Measurements from ENCODE around the gene RNF14. TPM values are rescaled to one million over a fixed set of nuclear protein-coding genes. Genes with fewer than 3 reads are reported as not detected.
A peak's percentile ranks its signal among the peaks of the same experiment; 100 is the strongest.

Gene RNF14
- total and polyA plus RNA-seq, 9 of the 15 experiments (the other 6 are each of a cell fraction or from before 2014, with no cell fraction given) = 36.3 to 140 (median 75.1) TPM

- TF ChIP-seq, protein P1, sequence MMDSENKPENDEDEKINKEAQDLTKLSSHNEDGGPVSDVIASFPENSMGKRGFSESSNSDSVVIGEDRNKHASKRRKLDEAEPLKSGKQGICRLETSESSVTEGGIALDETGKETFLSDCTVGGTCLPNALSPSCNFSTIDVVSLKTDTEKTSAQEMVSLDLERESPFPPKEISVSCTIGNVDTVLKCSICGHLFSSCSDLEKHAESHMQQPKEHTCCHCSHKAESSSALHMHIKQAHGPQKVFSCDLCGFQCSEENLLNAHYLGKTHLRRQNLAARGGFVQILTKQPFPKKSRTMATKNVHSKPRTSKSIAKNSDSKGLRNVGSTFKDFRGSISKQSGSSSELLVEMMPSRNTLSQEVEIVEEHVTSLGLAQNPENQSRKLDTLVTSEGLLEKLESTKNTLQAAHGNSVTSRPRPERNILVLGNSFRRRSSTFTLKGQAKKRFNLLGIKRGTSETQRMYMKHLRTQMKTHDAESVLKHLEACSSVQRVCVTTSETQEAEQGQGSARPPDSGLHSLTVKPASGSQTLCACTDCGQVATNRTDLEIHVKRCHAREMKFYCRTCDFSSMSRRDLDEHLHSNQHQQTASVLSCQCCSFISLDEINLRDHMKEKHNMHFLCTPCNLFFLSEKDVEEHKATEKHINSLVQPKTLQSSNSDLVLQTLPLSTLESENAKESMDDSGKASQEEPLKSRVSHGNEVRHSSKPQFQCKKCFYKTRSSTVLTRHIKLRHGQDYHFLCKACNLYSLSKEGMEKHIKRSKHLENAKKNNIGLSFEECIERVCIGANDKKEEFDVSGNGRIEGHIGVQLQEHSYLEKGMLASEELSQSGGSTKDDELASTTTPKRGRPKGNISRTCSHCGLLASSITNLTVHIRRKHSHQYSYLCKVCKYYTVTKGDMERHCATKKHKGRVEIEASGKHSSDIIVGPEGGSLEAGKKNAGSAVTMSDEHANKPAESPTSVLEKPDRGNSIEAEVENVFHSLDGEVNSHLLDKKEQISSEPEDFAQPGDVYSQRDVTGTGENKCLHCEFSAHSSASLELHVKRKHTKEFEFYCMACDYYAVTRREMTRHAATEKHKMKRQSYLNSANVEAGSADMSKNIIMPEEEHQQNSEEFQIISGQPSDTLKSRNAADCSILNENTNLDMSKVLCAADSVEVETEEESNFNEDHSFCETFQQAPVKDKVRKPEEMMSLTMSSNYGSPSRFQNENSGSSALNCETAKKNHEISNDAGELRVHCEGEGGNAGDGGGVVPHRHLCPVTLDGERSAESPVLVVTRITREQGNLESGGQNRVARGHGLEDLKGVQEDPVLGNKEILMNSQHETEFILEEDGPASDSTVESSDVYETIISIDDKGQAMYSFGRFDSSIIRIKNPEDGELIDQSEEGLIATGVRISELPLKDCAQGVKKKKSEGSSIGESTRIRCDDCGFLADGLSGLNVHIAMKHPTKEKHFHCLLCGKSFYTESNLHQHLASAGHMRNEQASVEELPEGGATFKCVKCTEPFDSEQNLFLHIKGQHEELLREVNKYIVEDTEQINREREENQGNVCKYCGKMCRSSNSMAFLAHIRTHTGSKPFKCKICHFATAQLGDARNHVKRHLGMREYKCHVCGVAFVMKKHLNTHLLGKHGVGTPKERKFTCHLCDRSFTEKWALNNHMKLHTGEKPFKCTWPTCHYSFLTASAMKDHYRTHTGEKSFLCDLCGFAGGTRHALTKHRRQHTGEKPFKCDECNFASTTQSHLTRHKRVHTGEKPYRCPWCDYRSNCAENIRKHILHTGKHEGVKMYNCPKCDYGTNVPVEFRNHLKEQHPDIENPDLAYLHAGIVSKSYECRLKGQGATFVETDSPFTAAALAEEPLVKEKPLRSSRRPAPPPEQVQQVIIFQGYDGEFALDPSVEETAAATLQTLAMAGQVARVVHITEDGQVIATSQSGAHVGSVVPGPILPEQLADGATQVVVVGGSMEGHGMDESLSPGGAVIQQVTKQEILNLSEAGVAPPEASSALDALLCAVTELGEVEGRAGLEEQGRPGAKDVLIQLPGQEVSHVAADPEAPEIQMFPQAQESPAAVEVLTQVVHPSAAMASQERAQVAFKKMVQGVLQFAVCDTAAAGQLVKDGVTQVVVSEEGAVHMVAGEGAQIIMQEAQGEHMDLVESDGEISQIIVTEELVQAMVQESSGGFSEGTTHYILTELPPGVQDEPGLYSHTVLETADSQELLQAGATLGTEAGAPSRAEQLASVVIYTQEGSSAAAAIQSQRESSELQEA (IDR thresholded peaks at IDR 0.05; ENCODE audit: low read depth) = no peak
- no peak for TF ChIP-seq DACH1 (IDR thresholded peaks at IDR 0.05; ENCODE audit: partially characterized antibody)
- no peak for TF ChIP-seq ZFP1 (CRISPR knock-in tag; IDR thresholded peaks at IDR 0.05)
- no peak for TF ChIP-seq CBX8 (IDR thresholded peaks at IDR 0.05; ENCODE audit: borderline replicate concordance, extremely low read depth, low read depth, low read length, poor library complexity, severe bottlenecking)
- TF ChIP-seq MGA (IDR thresholded peaks at IDR 0.05) = peak; percentile 90
Measured at GRCh38 chr5:141969783-141970771, 1.2 kb downstream of the RNF14 start (continued).

Measured in K562 (cell line).